OCI-LY3 (cell line): ENCODE results near the gene DPYSL4.

Source experiments
- H2AFZ ChIP-seq: fragments of 200-600, 300-600 bp; shearing (Covaris generic); 2 replicates; pipeline ENCODE4 v1.6.0; 2014; ENCODE audit warnings: antibody characterized with exemption, low read depth, low read length
- H3K27ac ChIP-seq: fragments of 200-600, 300-600 bp; sonication (generic); 2 replicates; pipeline ENCODE4 v1.5.1; 2014; ENCODE audit warnings: mild to moderate bottlenecking, low read length, moderate library complexity, mixed read lengths
- H3K27me3 ChIP-seq: fragments of 200-600, 300-600 bp; sonication (generic); 2 replicates; pipeline ENCODE4 v1.6.1; 2014; ENCODE audit warnings: low read depth, low read length, mixed read lengths
- H3K36me3 ChIP-seq: fragments of 200-600, 300-600 bp; sonication (generic); replicated peaks from 2 replicates; pipeline ENCODE3; 2014; ENCODE audit warnings: low read depth, low read length, mixed read lengths
- H3K4me1 ChIP-seq: fragments of 300-600, 200-600 bp; sonication (generic); 2 replicates; pipeline ENCODE4 v1.6.1; 2014; ENCODE audit warnings: low read length, mixed read lengths
- H3K4me2 ChIP-seq: fragments of 200-600, 300-600 bp; sonication (generic); 2 replicates; pipeline ENCODE4 v1.6.1; 2014; ENCODE audit warnings: low read length, mixed read lengths
- H3K4me3 ChIP-seq: fragments of 300-600, 200-600 bp; sonication (generic); 2 replicates; pipeline ENCODE4 v1.5.1; 2014; ENCODE audit warnings: antibody characterized with exemption, mild to moderate bottlenecking, low read length, moderate library complexity
- H3K79me2 ChIP-seq: fragments of 300-600, 200-600 bp; shearing (Covaris generic); 2 replicates; pipeline ENCODE4 v1.6.1; 2014; ENCODE audit warnings: mild to moderate bottlenecking, low read length, mixed read lengths
- H3K9ac ChIP-seq: fragments of 300-600, 200-600 bp; shearing (Covaris generic); 2 replicates; pipeline ENCODE4 v1.6.0; 2014; ENCODE audit warnings: mild to moderate bottlenecking, low read length, moderate library complexity
- H3K9me3 ChIP-seq: fragments of 200-600, 300-600 bp; shearing (Covaris generic); 2 replicates; pipeline ENCODE4 v1.6.1; 2014; ENCODE audit warnings: low read length, mixed read lengths; ENCODE audit not compliant: insufficient read depth
- H4K20me1 ChIP-seq: fragments of 200-600, 300-600 bp; sonication (generic); 2 replicates; pipeline ENCODE4 v1.6.1; 2016; ENCODE audit warnings: low read length, mixed read lengths; ENCODE audit not compliant: insufficient read depth
- EZH2phosphoT487 ChIP-seq: fragments of 200-600 bp; shearing (Covaris generic); IDR thresholded peaks from 2 replicates; pipeline ENCODE4 v1.6.1; 2018; ENCODE audit warnings: antibody characterized with exemption, mixed run types, low read depth
- TF ChIP-seq, protein P1 (sequence below): fragments of 200-600, 300-600 bp; sonication (generic); IDR thresholded peaks from 2 replicates; pipeline ENCODE4 v1.5.1; 2014; ENCODE audit warnings: antibody characterized with exemption, low read length, low read depth

The DPYSL4 gene

GRCh38 chr10:132202070-132202970 lies 15.6 kb downstream of the DPYSL4 start:
- Histone ChIP-seq H3K27me3 (no peaks in the 10 kb centered on the region), H3K9me3 (no peaks in the 10 kb centered on the region), H3K4me3 (no peak overlapping the region), H3K27ac (no peak overlapping the region), H3K4me2 (no peak overlapping the region), H3K36me3 (no peaks in the 10 kb centered on the region), H3K9ac (no peak overlapping the region), H4K20me1 (no peaks in the 10 kb centered on the region), H3K4me1 (no peaks in the 10 kb centered on the region), H3K79me2 (no peaks in the 10 kb centered on the region), H2AFZ (no peak overlapping the region)
- TF ChIP-seq, protein P1, sequence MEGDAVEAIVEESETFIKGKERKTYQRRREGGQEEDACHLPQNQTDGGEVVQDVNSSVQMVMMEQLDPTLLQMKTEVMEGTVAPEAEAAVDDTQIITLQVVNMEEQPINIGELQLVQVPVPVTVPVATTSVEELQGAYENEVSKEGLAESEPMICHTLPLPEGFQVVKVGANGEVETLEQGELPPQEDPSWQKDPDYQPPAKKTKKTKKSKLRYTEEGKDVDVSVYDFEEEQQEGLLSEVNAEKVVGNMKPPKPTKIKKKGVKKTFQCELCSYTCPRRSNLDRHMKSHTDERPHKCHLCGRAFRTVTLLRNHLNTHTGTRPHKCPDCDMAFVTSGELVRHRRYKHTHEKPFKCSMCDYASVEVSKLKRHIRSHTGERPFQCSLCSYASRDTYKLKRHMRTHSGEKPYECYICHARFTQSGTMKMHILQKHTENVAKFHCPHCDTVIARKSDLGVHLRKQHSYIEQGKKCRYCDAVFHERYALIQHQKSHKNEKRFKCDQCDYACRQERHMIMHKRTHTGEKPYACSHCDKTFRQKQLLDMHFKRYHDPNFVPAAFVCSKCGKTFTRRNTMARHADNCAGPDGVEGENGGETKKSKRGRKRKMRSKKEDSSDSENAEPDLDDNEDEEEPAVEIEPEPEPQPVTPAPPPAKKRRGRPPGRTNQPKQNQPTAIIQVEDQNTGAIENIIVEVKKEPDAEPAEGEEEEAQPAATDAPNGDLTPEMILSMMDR, result no peak
- no peak for TF ChIP-seq EZH2phosphoT487

DNA sequence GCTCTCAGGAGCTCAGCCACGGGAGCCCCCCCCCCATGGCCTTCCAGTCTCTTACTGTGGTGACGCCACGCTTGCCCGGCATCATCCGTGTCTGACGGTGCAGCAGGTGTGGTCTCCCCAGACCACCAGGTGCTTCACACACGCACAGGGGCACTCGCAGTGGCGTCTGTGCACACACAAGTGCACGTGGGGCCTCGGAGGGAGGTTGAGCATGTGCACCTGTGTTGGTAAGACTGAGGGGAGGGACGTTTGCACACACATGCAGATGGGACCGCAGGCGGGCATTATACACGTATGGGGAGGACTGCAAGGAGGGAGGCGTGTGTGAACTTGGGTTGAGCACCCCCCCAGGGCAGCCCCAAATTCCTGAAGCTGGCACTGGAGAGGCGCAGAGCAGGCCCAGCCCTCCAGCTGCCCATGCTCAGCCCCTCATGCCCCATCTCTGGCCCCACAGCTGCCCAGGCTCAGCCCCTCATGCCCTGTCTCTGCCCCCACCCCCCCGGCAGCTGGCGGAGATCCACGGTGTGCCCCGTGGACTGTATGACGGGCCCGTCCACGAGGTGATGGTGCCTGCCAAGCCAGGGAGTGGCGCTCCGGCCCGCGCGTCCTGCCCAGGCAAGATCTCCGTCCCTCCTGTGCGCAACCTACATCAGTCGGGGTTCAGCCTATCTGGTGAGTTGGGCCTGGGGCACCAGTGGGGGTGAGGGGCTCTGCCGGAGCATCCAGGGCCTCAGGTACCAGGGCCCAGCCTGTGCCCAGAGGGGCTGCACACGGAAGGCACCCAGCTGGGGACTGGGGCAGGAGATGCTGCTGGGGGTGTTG lies 16.7 kb downstream of the DPYSL4 start:
- no peak overlapping the region for H3K9ac ChIP-seq
- H3K27me3 ChIP-seq, result no peaks in the 10 kb centered on the region
- no peak overlapping the region for H3K27ac ChIP-seq
- no peak overlapping the region for H3K4me2 ChIP-seq
- H3K79me2 ChIP-seq, result no peaks in the 10 kb centered on the region
- no peaks in the 10 kb centered on the region for H3K9me3 ChIP-seq
- no peak overlapping the region for H2AFZ ChIP-seq
- TF ChIP-seq, protein P1, result no peak
- no peak for TF ChIP-seq EZH2phosphoT487
- H4K20me1 ChIP-seq, result no peaks in the 10 kb centered on the region
- no peaks in the 10 kb centered on the region for H3K4me1 ChIP-seq
- H3K4me3 ChIP-seq, result no peak overlapping the region
- H3K36me3 ChIP-seq, result no peaks in the 10 kb centered on the region

DNA sequence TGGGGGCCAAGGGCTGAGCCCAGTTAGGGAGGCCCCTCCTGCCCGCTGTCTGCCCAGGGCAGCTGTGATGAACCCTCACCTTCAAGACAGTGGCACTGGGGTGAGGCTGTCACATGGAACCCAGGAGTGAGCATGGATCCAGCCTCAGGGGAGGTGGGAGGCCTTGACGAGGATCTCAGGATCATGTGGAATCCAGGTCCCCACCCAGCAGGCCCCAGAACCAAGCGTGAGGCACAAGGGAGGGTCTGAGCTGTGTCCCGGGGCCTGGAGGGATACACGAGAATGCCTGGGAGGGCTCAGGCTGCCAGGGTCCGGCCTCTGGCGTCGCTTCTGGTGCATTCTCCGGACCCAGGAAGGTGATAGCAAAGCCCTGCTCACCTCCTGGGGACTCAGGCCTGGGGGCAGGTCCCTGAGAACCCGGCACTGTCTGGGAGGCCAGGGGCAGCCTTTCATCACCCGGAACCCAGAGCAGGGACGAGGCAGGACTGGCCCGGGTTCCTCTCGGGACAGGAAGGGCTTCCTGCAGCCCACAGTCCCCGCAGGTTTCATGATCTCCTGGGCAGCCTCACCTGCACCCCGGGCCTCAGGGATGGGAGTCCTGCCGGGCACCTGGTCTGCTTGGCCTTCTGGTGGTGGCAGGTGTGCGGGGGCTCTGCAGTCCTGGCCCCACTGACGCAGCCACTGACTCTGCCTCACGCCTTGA lies 17.5 kb downstream of the DPYSL4 start:
- Histone ChIP-seq H3K4me3 (no peak overlapping the region), H3K4me2 (no peak overlapping the region), H3K27ac (no peak overlapping the region), H2AFZ (no peak overlapping the region), H3K36me3 (no peaks in the 10 kb centered on the region), H3K9ac (no peak overlapping the region), H3K79me2 (no peaks in the 10 kb centered on the region), H4K20me1 (no peaks in the 10 kb centered on the region), H3K4me1 (no peaks in the 10 kb centered on the region), H3K9me3 (no peaks in the 10 kb centered on the region), H3K27me3 (no peaks in the 10 kb centered on the region)
- no peak for TF ChIP-seq EZH2phosphoT487
- TF ChIP-seq, protein P1, result no peak
